GM21723 (cell line): ENCODE results near the gene ATP2B2.

Experiments used
- ATAC-seq: cut with Tn5 transposase; IDR thresholded peaks from one replicate; pipeline ENCODE4 v1.9.1; 2021; ENCODE audit warnings: mild to moderate bottlenecking, moderate library complexity; ENCODE audit not compliant: unreplicated experiment

The ATP2B2 gene

GRCh38 chr3:10287936-10288574 is 217.3 kb downstream of the ATP2B2 start:
- ATAC-seq: no peak

DNA sequence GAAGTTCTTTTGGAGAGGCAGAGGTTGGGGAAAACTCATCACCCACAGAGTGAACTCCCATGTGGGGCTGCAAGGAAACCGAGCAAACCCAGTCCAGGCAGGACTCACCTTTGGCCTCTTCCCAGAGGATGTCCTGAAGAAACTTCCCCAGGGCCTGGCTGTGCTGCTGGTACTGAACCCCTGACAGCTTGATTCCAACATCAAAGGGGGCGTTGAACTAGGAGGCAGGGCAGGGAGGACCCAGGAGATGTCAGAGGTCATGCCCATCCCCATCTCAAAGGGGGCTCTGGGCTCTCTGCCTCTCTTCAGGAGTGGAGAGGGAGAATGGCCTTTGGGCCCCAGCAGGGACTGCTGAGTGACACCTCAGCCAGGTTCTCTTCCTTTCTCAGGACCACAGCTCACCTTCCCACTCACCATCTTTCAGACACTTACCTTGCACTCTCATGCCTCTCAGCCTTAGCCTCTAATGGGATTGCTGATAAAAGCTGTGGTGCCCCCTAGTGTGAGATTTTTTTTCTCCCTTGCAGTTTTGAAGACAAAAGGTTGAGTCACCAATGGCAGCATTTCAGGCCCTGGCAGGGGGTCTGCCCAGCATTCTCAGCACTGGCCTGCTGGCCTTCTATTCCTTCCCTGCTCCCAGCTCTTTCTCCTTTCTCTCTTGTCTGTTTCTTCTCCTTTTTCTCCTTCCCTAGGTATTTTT is 218.6 kb downstream of the ATP2B2 start:
- ATAC-seq: peak; percentile 59

GRCh38 chr3:10286133-10286524 is 219.3 kb downstream of the ATP2B2 start:
- ATAC-seq: no peak

DNA sequence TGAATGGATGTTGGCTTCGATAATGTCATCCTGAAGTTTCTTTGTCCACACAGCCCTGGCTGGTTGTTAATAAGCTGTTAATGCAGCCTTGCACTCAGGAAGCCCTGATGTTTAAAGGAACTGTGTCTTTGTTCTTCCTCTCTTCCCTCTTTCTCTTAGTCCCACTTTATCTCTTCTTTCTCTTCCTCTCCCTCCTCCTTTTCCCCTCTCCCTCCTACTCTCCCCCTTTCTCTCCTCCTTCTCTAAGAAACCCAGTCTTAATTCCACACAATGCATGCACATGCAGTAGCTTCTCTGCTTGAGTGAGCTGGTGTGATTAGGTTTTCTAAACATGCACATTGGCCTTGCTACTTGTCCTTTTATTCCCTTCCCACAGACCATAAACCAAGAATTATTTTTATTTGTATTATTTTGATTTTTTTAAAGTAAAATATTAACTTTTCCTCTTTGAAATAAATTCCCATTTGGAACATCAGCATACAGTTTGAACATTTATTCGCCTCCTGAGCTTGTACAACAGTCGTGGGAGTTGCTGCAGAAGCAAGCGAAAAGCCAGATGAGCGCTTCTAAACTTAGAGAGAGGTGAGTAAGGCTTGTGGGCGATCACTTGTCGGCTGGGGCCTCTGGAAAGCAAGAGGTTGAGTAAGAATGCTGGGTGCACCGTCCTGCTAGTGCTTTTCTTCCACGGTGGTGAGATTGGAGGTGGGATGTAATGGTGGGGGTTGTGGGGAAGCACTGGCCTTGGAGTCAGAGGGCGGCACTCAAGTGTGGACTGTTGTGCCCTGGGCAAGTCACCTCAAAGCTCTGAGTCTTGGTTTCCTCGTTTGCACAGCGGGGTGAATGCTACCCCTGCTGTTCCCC is 219.9 kb downstream of the ATP2B2 start:
- no peak for ATAC-seq

DNA sequence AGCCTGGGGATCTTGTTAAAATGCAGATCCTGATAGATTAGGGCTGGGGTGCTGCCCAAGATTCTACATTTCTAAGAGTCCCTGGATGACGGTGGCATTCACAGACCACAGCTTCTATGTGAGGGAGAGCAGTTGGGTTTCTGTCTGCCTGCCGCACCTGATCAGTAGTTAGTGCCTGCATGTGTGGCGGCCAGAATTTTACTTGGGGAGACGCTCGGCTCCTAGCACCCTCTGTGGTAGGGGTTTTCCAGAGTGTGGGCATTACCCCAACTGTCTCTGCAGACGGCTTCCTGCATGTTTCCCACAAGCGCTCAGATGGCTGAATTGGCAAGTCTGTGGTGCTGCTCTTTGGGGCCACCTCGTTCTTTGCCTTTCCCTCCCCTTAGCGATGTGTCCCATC is 220.9 kb downstream of the ATP2B2 start:
- no peak for ATAC-seq

DNA sequence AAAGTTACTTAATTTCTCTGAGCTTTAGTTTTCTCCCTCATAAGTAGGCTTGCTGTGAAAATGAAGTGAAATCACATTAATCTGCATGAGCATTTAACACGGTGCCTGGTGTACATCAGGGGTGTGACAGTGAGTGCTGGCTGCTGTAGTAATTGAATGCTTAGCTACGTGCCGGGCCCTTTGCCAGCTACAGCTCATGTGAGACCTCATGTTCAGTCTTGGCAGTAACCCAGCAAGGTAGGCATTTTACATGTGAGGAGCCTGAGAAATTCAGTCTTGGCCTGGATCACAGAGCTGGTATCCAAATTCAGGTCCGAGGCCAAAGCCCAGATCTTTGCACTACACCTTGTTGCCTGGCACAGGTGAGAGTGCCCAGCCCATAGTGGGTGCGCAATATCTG is 221.7 kb downstream of the ATP2B2 start:
- no peak for ATAC-seq

DNA sequence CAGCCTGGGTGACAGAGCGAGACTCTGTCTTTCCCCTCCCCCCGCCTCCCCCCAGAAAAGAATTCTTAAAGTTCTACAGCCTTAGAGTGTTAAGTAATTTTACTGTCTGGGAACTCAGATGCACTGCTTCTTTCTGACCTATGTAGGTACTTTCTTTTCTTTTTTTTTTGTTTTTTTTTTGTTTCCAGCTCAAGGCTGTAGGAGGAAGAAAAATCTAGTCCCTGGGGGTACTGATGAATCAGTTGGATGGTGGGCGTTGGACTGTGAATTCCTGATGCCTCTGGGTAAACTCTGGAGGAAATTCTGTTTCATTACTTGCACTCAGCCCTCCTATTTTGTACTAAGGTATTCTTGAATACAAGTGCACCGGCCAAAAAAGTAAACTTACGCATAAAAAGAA is 223.4 kb downstream of the ATP2B2 start:
- ATAC-seq: no peak

- no peak for ATAC-seq
Observed at GRCh38 chr3:10280571-10280970, 224.8 kb downstream of the ATP2B2 start.

DNA sequence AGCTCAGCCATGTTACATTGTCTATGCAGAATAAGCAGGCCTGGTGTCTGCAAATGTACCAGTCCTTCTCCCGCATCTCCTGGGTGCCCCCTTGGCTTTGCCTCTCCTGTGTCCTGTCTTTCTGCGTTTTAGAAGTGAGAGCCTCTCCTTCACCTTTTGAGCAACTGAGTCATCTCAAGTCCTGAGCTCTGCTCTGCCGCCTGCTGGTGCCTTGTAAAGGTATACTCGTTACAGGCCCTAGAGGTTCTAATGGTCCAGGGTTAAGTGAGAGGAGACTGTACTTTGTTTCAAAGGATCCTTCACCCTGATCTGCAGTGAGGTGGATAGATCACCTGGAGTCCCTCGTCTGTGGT is 225.2 kb downstream of the ATP2B2 start:
- no peak for ATAC-seq

GRCh38 chr3:10279384-10280176 is 225.8 kb downstream of the ATP2B2 start:
- no peak for ATAC-seq

DNA sequence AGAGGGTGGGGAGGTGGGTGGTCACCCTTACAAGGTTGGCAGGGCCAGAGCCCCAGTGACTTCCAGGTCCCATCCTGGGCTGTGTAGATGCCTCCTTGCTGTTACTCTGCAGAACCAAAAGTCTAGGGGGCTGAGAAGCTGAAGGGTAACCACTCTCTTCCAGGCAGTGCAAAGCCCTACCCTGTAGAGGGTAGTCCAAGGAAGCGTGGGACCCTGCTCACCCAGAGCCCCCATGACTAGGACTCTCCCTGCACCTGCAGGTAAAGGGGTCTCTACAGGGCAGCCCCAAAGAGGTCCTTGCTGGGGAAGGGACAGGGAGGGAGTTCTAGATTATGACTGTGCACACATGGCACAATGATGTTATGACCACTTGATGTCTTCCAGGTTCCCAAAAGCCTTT is 226.9 kb downstream of the ATP2B2 start:
- no peak for ATAC-seq

DNA sequence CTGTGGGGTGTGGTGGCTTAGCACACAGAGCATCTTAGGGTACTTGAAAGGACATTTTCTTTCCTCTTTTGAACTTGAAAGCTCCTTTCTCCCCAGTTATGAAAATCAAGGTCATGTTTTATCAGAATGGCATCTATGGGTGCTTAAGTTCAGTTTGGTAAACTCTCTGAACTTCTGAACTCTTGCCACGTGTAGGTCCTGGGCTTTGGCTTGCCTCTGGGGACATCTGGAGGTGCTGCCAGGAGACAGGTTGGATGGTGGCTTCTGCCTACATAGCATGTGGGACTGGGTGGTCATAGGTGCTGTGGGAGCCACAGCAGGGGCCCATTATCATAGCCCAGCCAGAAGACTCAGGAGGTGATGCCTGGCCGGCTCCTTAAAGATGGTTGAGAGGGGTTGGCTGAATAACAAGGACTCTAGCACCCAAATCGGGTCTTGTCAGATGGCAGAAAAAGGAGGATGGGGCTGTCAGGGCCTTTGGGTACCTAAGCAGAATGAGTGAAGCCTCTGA is 228.2 kb downstream of the ATP2B2 start:
- ATAC-seq: no peak

DNA sequence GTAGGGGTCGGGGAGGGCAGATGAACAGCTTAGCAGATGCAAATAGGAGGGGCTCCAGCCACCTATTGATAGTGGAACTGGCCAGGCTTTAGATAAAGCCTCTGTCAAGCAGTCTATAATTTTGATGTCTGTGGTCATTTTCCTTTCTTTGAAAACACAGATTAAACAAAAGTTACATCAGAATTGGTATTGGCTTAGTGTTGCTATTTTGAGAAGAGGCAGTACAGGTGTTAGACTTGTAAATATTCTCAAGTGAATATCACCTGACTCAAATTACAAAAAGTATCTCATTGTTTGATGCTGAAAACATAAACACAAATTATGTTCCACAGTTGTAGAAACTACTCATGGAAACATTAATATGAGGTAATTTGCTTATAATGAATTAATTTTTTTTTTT is 230.8 kb downstream of the ATP2B2 start:
- ATAC-seq: no peak
